A673 (cell line): ENCODE results near the gene CHAC2.

Experiments
- CTCF ChIP-seq: fragments of 300-800, 200-600 bp; sonication (generic); conservative IDR thresholded peaks from 2 replicates; pipeline ENCODE4 v1.5.1; 2017; ENCODE audit warnings: low read depth, mild to moderate bottlenecking, antibody characterized with exemption, low read length, moderate library complexity, mixed read lengths
- EZH2 ChIP-seq: fragments of 200-600 bp; sonication (generic); IDR thresholded peaks from 2 replicates; pipeline ENCODE4 v1.6.1; 2017; ENCODE audit warnings: borderline replicate concordance, low read depth, mild to moderate bottlenecking, mixed read lengths, antibody characterized with exemption, low read length; ENCODE audit not compliant: poor library complexity, severe bottlenecking

- no peak for TF ChIP-seq CTCF
- TF ChIP-seq EZH2, result no peak
Measured at GRCh38 chr2:53778536-53779162, 11.0 kb downstream of the CHAC2 start.
